Measurements from ENCODE around the gene MRPS35. TPM values are rescaled to one million over a fixed set of nuclear protein-coding genes. Genes with fewer than 3 reads are reported as not detected.
A peak's percentile ranks its signal among the peaks of the same experiment; 100 is the strongest.

Gene MRPS35
- total and polyA plus RNA-seq, 2 experiments from 2014 or later, result 58.1 to 58.7 TPM

- Histone ChIP-seq H3K9me2 (ENCODE audit: insufficient read depth) (no peaks in the 10 kb centered on the region), H2AFZ (peak overlapping the region; percentile 57; the same call in 1 of the 2 replicates), H3K27ac (ENCODE audit: low read depth) (peak overlapping the region; percentile 80; the same call in 1 of the 2 replicates), H4K20me1 (replicated peaks; ENCODE audit: insufficient read depth) (no peaks in the 10 kb centered on the region), H3K79me2 (replicated peaks; ENCODE audit: insufficient read depth) (peaks cover 51% of the 10 kb centered on the region), H3K4me1 (ENCODE audit: insufficient read depth) (peaks cover 34% of the 10 kb centered on the region), H3F3A (replicated peaks; ENCODE audit: low read depth) (no peaks in the 10 kb centered on the region), H3K36me3 (ENCODE audit: insufficient read depth) (no peaks in the 10 kb centered on the region), H3K4me3 (peak overlapping the region; percentile 80), H3K27me3 (ENCODE audit: insufficient read depth) (no peaks in the 10 kb centered on the region), H3K4me2 (peak overlapping the region; percentile 97)
- TF ChIP-seq NANOG (IDR thresholded peaks at IDR 0.05; ENCODE audit: borderline replicate concordance) (no peak), ZNF331 (CRISPR knock-in tag; IDR thresholded peaks at IDR 0.05; ENCODE audit: low read depth) (no peak), STAT1 (IDR thresholded peaks at IDR 0.05; ENCODE audit: unreplicated experiment) (no peak), ZNF114 (CRISPR knock-in tag; IDR thresholded peaks at IDR 0.05) (no peak), EZH2phosphoT487 (IDR thresholded peaks at IDR 0.05; ENCODE audit: unreplicated experiment) (no peak)
- DNase-seq (ENCODE audit: low spot score) (peak; percentile 60), ATAC-seq (peak; percentile 56)
- H3K27ac Mint-ChIP-seq, result peak overlapping the region; percentile 48; the same call in 1 of the 2 replicates
- H3K4me3 Mint-ChIP-seq, result peak overlapping the region; percentile 79
- H3K9me3 Mint-ChIP-seq, result no peaks in the 10 kb centered on the region
- peaks cover 25% of the 10 kb centered on the region for H3K36me3 Mint-ChIP-seq (ENCODE audit: low read depth)
- peaks cover 11% of the 10 kb centered on the region for H3K27me3 Mint-ChIP-seq (ENCODE audit: insufficient read depth, low read depth, poor library complexity)
- H3K4me1 Mint-ChIP-seq, result peaks cover 41% of the 10 kb centered on the region
Measured at GRCh38 chr12:27780612-27781408, 70.2 kb downstream of the MRPS35 start.

DNA sequence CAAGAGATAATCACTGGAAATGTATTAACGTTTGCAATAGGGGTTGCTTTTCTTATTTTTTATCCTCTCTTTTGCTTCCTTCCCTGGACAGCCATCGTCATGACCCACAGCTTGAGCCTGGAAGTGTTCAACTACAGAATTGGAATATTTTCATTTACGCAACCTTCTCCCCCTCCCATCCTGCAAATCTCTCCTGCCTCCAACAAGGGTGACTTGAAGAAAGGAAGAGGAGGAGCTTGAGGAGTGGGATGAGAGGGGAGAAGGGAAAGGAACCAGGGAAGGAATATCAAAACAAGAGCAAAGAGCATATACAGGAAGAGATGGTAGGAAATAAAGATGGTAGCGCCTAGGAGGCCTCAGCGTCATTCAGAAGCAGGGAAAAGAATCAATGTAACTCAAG lies 71.0 kb downstream of the MRPS35 start:
- Histone ChIP-seq H2AFZ (no peak overlapping the region), H3K4me2 (peak overlapping the region; percentile 97)
- peaks cover 29% of the 10 kb centered on the region for H3K36me3 Mint-ChIP-seq (ENCODE audit: low read depth)
- no peak for TF ChIP-seq ZNF114 (CRISPR knock-in tag; IDR thresholded peaks at IDR 0.05)
- TF ChIP-seq ZNF462 (CRISPR knock-in tag; IDR thresholded peaks at IDR 0.05), result no peak
- TF ChIP-seq ZNF331 (CRISPR knock-in tag; IDR thresholded peaks at IDR 0.05; ENCODE audit: low read depth), result no peak
- TF ChIP-seq JUNB (IDR thresholded peaks at IDR 0.05; ENCODE audit: unreplicated experiment), result no peak
- no peak for TF ChIP-seq REST (IDR thresholded peaks at IDR 0.05; ENCODE audit: unreplicated experiment)
- no peak for TF ChIP-seq POLR2AphosphoS5 (IDR thresholded peaks at IDR 0.05; ENCODE audit: low read depth)

More for the DNA sequence above, 71.0 kb downstream of the MRPS35 start:
- H3K27me3 ChIP-seq (ENCODE audit: insufficient read depth), result no peaks in the 10 kb centered on the region
- no peaks in the 10 kb centered on the region for H4K20me1 ChIP-seq (replicated peaks; ENCODE audit: insufficient read depth)
- ATAC-seq (peak; percentile 5; the same call in 1 of the 3 replicates), DNase-seq (ENCODE audit: low spot score) (peak; percentile 23)
- H3K4me3 Mint-ChIP-seq, result peak overlapping the region; percentile 79
- H3K9me3 Mint-ChIP-seq, result no peaks in the 10 kb centered on the region
- 0 out of 2 replicates have a peak overlapping the region, but pooled peaks have one; percentile 18 for H3K27ac Mint-ChIP-seq
- H3K4me3 ChIP-seq, result peak overlapping the region; percentile 80
- H3K36me3 ChIP-seq (ENCODE audit: insufficient read depth), result no peaks in the 10 kb centered on the region
- H3K9me2 ChIP-seq (ENCODE audit: insufficient read depth), result no peaks in the 10 kb centered on the region
- peaks cover 36% of the 10 kb centered on the region for H3K4me1 ChIP-seq (ENCODE audit: insufficient read depth)
- H3K27ac ChIP-seq (ENCODE audit: low read depth), result 0 out of 2 replicates have a peak overlapping the region, but pooled peaks have one; percentile 26
- H3K79me2 ChIP-seq (replicated peaks; ENCODE audit: insufficient read depth), result peaks cover 60% of the 10 kb centered on the region
- peaks cover 11% of the 10 kb centered on the region for H3K27me3 Mint-ChIP-seq (ENCODE audit: insufficient read depth, low read depth, poor library complexity)
- H3K4me1 Mint-ChIP-seq, result peaks cover 46% of the 10 kb centered on the region
- no peaks in the 10 kb centered on the region for H3F3A ChIP-seq (replicated peaks; ENCODE audit: low read depth)
